HT1080 (cell line): ENCODE measurements around the gene CST3. TPM values are rescaled to one million over a fixed set of nuclear protein-coding genes. Genes with fewer than 3 reads are reported as not detected.
A peak's percentile ranks its signal among the peaks of the same experiment; 100 is the strongest.
"Not testable (repeated sequence)": the region's sequence is repeated elsewhere in the genome, so short reads cannot be mapped to it uniquely, and the experiment has no call there.

Experiments used
- DNase-seq: peaks from one replicate; pipeline ENCODE4 v3.0.0-alpha.2; 2015; ENCODE audit warnings: low read depth
- total RNA-seq: library from RNA; depleted of rRNA; stranded (reverse); fragments of >200 nt; shearing (Covaris generic); gene quantifications from 2 replicates; pipeline ENCODE4 v1.2.3, GENCODE V29; 2014

The CST3 gene
- total RNA-seq, 1 experiment from 2014 or later: 254 TPM

GRCh38 chr20:23662276-23662870, 24.6 kb upstream of the CST3 start:
- no peak for DNase-seq

DNA sequence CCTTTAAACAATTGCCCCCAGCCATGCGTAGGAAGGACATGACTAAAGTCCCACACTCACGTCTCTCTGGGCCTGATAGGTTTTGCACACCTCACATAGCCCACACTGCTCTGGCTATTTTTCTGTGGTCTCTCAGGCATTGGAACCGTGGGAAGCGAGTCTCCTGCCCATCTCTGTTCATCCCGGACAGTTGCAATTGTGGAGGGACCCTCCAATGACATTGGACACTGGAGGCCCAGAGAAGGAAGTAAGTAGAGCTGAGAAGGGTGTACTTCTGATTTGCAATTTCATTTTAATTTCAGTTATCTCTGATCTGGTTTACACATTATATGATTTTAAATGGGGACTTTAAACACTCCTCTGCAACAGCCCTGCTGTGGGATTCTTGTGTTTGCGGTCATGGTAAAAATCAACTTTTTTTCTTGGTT, 23.3 kb upstream of the CST3 start:
- DNase-seq: no peak

DNA sequence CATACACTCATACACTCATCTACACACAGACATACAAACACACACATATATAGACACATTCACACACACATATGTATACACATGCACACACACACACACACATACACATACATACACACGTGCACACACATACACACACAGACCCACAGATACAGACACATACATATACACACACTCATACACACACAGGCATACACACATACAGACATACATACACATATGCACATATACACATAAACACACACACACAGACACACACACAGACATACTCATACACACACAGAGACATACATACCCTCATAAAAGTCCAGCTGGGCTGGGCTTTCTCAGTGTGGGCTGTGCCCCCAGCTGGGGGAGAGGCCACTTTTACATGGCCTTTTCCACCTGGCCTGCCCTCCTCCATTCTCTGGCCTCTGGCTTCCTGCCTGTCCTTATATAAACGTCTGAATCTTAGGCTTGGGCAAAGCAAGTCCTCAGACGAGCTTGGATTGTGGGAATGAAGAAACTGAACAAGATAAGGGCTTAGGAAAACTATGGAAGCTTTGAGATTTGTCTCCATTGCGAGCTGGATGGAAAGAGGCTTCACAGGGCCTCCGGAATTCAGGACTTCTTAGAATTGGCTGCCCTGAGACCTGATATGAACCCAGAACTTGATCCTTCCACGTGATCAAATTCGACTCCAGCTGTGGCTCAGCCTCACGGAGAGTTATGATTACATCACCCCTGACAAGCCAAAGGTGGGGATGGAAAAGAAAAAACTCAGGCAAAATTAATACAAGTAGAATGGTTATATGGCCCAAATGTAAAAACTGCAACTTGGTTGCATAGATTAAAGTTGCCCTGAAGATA, 22.5 kb upstream of the CST3 start:
- no peak for DNase-seq

DNA sequence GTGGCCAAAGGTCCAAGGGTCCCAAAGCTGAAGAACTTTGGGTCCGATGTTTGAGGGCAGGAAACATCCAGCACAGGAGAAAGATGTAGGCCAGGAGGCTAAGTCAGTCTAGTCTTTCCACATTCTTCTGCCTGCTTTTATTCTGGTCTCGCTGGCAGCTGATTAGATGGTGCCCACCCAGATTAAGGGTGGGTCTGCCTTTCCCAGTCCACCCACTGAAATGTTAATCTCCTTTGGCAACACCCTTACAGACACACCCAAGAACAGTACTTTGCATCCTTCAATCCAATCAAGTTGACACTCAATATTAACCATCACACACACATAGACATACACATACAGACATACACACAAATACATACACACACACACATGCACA, 21.8 kb upstream of the CST3 start:
- not testable (repeated sequence) for DNase-seq

- DNase-seq: no peak
Observed at GRCh38 chr20:23658989-23659609, 21.3 kb upstream of the CST3 start.

- DNase-seq: no peak
Observed at GRCh38 chr20:23658336-23658735, 20.6 kb upstream of the CST3 start.

GRCh38 chr20:23657202-23657601, 19.4 kb upstream of the CST3 start:
- DNase-seq: no peak

DNA sequence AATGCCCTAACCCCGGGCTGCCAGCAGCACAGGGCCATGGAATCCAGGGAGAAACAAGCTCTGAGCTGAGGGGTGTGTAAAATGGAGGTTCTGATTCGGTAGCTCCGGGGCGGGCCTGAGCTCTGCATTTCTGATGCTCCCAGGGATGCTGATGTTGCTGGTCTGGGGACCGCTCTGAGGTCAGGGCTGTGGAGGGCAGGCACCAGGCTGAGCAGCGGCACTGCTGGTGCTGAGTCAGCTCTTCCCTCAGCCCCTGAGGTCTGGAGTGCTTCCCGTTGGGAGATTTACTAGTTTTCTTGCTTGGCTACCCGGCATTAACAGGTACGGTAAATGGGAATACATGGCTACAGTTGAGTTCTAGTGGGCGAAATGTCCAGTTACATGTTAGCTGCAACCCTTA, 18.6 kb upstream of the CST3 start:
- DNase-seq: no peak

GRCh38 chr20:23655491-23656211, 17.9 kb upstream of the CST3 start:
- no peak for DNase-seq

DNA sequence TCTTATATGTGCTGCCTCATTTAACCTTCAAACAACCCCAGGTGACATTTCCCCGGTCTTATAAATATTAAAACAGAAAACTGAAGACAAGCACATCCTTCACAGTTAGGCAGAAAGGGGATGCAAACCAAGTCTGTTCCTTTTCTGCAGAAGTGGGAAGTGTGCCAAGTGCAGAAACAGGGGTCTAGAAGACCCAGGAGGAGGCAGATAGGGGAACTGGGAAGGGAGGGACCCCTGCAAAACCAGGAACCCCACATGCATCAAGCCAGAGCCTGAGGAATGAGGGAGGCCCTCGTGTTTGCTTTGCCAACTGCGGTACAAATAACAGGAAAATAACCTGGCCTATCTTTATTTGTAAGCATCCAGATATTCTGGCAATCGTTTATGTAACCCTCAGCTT, 17.0 kb upstream of the CST3 start:
- DNase-seq: no peak

GRCh38 chr20:23654000-23654399, 16.2 kb upstream of the CST3 start:
- DNase-seq: no peak

- DNase-seq: no peak
Observed at GRCh38 chr20:23653400-23653938, 15.7 kb upstream of the CST3 start.

DNA sequence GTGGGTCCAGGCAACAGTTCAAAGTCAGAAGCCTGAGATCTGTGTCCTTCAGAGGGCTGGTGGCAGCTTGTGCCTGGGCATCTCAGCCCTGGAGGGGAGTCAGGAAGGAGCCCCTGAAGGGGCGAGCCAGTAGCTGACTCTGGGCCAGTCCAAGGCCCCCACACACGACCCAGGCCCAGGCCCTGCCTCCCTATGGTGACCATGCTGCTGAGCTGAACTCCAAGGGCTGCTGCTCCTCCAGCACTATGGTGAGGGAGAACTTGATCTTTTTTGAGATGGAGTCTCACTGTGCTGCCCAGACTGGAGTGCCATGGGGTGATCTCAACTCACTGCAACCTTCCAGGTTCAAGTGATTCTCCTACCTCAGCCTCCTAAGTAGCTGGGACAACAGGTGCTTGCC, 15.2 kb upstream of the CST3 start:
- no peak for DNase-seq

- peak; percentile 37 for DNase-seq
Observed at GRCh38 chr20:23652371-23652770, 14.6 kb upstream of the CST3 start.

DNA sequence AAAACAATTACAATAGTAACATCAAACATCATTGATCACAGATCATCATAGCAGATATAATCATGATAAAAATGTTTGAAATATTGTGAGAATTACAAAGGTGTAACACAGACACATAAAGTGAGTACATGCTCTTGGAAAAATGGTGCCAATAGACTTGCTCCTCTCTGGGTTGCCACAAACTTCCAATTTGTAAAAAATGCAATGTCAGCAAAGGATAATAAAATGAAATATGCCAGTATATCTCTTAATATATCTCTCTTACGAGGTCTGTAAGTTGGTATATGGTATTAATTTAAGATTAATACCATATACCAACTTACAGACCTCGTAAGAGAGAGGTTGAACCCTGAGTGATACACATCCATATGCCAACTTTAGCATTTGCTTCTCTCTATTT, 13.4 kb upstream of the CST3 start:
- no peak for DNase-seq

DNA sequence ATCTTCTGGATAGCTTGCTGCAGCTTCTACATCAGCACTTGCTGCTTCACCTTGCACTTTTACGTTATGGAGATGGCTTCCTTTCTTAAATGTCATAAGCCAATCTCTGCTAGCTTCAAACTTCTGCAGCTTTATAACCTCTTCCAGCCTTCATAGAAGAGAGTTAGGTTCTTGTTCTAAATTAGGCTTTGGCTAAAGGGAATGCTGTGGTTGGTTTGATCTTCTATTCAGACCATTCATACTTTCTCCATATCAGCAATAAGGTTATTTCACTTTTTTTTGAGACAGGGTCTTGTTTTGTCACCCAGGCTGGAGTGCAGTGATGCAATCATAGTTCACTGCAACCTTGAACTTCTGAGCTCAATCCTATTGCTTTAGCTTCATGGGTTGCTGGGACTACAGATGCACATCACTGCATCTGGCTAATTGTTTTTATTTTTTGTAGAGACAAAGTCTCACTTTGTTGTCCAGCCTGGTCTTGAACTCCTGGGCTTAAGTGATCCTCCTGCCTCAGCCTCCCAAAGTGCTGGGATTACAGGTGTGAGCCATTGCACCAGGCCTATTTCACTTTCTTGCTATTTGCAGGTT, 12.2 kb upstream of the CST3 start:
- no peak for DNase-seq

- DNase-seq: no peak
Observed at GRCh38 chr20:23649242-23649641, 11.5 kb upstream of the CST3 start.

- DNase-seq: no peak
Observed at GRCh38 chr20:23647346-23647745, 9.6 kb upstream of the CST3 start.

DNA sequence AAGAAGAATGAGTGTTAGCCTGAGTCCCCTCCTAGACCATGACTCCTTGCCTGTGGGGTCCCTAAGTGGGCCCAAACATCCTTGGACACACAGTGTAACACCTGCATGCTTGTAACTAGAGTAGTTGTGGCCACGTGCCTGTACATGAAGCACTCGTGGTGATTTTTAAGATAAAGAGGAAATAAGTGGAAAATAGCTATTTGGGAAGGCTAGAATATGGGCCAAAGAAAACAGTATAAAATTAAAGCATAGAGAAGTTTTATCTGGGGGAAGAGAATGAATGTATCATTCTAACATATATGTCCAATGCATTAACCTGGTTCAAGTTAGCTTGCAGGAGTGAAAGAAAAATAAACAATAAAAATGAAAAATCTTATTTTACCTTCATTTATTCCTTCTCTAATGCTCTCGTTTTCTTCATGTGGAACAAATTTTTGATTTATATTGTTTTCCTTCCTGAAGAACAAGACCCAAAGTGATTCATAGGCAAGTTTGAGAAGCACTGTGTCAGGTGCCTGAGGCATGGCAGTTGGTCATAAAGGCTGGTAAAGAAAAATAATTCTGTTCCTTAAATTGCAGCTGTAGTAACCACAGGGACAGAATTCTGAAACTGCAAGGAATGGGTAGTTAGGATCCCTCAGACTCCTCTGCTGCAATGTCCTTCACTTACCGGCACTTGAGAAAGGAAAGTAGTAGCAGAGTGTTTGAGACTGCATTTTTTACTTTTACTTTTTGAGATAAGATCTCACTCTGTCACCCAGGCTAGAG, 8.5 kb upstream of the CST3 start:
- no peak for DNase-seq

- DNase-seq: no peak
Observed at GRCh38 chr20:23645575-23645974, 7.8 kb upstream of the CST3 start.

- DNase-seq: no peak
Observed at GRCh38 chr20:23644164-23644563, 6.4 kb upstream of the CST3 start.
